ENCODE measurements around the gene ARHGAP23. TPM values are rescaled to one million over a fixed set of nuclear protein-coding genes. Genes with fewer than 3 reads are reported as not detected.

The ARHGAP23 gene
- total and polyA plus RNA-seq, 10 donors, result 7.5 to 250 (median 67.0) TPM

- peak overlapping the region; percentile 71 to 91 (median 84) for H3K27ac ChIP-seq
- peaks cover 8 to 97% (median 62%) of the 10 kb centered on the region in 6 donors for H3K4me1 ChIP-seq
Observed at GRCh38 chr17:38464723-38465390, 36.6 kb downstream of the ARHGAP23 start.

GRCh38 chr17:38465391-38466345 lies 37.4 kb downstream of the ARHGAP23 start:
- H3K27me3 ChIP-seq (replicated peaks in 1 of 7), result no peaks in the 10 kb centered on the region
- TF ChIP-seq POLR2AphosphoS5 (IDR thresholded peaks at IDR 0.05) (no peak), POLR2A (IDR thresholded peaks at IDR 0.05) (no peak), CTCF (IDR thresholded peaks at IDR 0.05 in 8 of 11, conservative IDR thresholded peaks at IDR 0.05 in 3 of 11) (no peak)
- WGBS, 5 donors, result 67 to 79% (median 74%) methylated on average over 22 to 23 of the region's 23 CpGs
- H3K4me3 ChIP-seq, result peak overlapping the region in 7 of 8 donors; percentile 6 to 62 (median 19)
- H3K9me3 ChIP-seq, result no peaks in the 10 kb centered on the region
- H3K36me3 ChIP-seq, result peaks cover 0 to 82% (median 14%) of the 10 kb centered on the region in 6 donors
- H3K27ac ChIP-seq, result peak overlapping the region; percentile 55 to 91 (median 82)
- peaks cover 8 to 95% (median 58%) of the 10 kb centered on the region in 6 donors for H3K4me1 ChIP-seq
- intact Hi-C loops (cut with DNase I; ENCODE audit: low total_unique reads), result no loop called here
- DNase-seq, result no peak

More at GRCh38 chr17:38464723-38465390, 36.6 kb downstream of the ARHGAP23 start:
- no peaks in the 10 kb centered on the region for H3K27me3 ChIP-seq (replicated peaks in 1 of 7)
- H3K9me3 ChIP-seq, result no peaks in the 10 kb centered on the region
- H3K4me3 ChIP-seq, result peak overlapping the region in 7 of 8 donors; percentile 6 to 62 (median 19)
- peak; percentile 86 for DNase-seq
- intact Hi-C loops (cut with DNase I; ENCODE audit: low total_unique reads), result no loop called here
- 47 to 70% (median 58%) methylated on average over 19 to 28 of the region's 28 CpGs for WGBS, 5 donors
- no peak for TF ChIP-seq CTCF (IDR thresholded peaks at IDR 0.05 in 8 of 11, conservative IDR thresholded peaks at IDR 0.05 in 3 of 11)
- TF ChIP-seq POLR2AphosphoS5 (IDR thresholded peaks at IDR 0.05), result peak; percentile 59 to 85 (median 79)
- no peak for TF ChIP-seq POLR2A (IDR thresholded peaks at IDR 0.05)
- peaks cover 0 to 82% (median 16%) of the 10 kb centered on the region in 6 donors for H3K36me3 ChIP-seq

- Histone ChIP-seq H3K27me3 (replicated peaks in 1 of 7) (no peaks in the 10 kb centered on the region), H3K27ac (peak overlapping the region; percentile 55 to 91 (median 82)), H3K36me3 (peaks cover 0 to 82% (median 14%) of the 10 kb centered on the region in 6 donors), H3K9me3 (no peaks in the 10 kb centered on the region), H3K4me1 (peaks cover 8 to 91% (median 56%) of the 10 kb centered on the region in 6 donors), H3K4me3 (peak overlapping the region in 2 of 8 donors; percentile 5 to 62)
- TF ChIP-seq POLR2AphosphoS5 (IDR thresholded peaks at IDR 0.05) (peak in 1 of 3 donors; percentile 53), POLR2A (IDR thresholded peaks at IDR 0.05) (no peak)
- intact Hi-C loops (cut with DNase I; ENCODE audit: low total_unique reads), result no loop called here
- 85 to 93% (median 86%) methylated on average over 19 to 57 of the region's 57 CpGs for WGBS, 5 donors
- DNase-seq, result no peak
Observed at GRCh38 chr17:38466346-38467315, 38.4 kb downstream of the ARHGAP23 start.

GRCh38 chr17:38467491-38467890 lies 39.2 kb downstream of the ARHGAP23 start:
- intact Hi-C loops (cut with DNase I; ENCODE audit: low total_unique reads), result no loop called here
- Histone ChIP-seq H3K4me3 (no peak overlapping the region), H3K36me3 (peaks cover 0 to 84% (median 14%) of the 10 kb centered on the region in 6 donors), H3K27me3 (replicated peaks in 1 of 7) (no peaks in the 10 kb centered on the region), H3K4me1 (peaks cover 8 to 85% (median 54%) of the 10 kb centered on the region in 6 donors), H3K9me3 (no peaks in the 10 kb centered on the region), H3K27ac (no peak overlapping the region)
- TF ChIP-seq CTCF (IDR thresholded peaks at IDR 0.05 in 8 of 11, conservative IDR thresholded peaks at IDR 0.05 in 3 of 11) (no peak), POLR2A (IDR thresholded peaks at IDR 0.05) (no peak), POLR2AphosphoS5 (IDR thresholded peaks at IDR 0.05) (no peak)
- 0 to 57% (median 2%) methylated on average over 1 of the region's 1 CpG for WGBS, 5 donors
- DNase-seq, result no peak
